ENCODE results near the gene KCNG3.

GRCh38 chr2:42429352-42429751 is 64.4 kb downstream of the KCNG3 start:
- TF ChIP-seq CTCF (IDR thresholded peaks at IDR 0.05) (no peak), POLR2A (IDR thresholded peaks at IDR 0.05) (no peak)
